SIG-M5 treated with dmso at 0.1 percent for 504 hours (cell line): Measurements from ENCODE around the gene TMC4.
A peak's percentile ranks its signal among the peaks of the same experiment; 100 is the strongest.
"Not testable (repeated sequence)": the region's sequence is repeated elsewhere in the genome, so short reads cannot be mapped to it uniquely, and the experiment has no call there.

Source experiments
- DNase-seq: peaks from one replicate; lab custom pipeline; 2025; ENCODE audit not compliant: unreplicated experiment; lab: John Stamatoyannopoulos, UW

Gene TMC4, protein sequence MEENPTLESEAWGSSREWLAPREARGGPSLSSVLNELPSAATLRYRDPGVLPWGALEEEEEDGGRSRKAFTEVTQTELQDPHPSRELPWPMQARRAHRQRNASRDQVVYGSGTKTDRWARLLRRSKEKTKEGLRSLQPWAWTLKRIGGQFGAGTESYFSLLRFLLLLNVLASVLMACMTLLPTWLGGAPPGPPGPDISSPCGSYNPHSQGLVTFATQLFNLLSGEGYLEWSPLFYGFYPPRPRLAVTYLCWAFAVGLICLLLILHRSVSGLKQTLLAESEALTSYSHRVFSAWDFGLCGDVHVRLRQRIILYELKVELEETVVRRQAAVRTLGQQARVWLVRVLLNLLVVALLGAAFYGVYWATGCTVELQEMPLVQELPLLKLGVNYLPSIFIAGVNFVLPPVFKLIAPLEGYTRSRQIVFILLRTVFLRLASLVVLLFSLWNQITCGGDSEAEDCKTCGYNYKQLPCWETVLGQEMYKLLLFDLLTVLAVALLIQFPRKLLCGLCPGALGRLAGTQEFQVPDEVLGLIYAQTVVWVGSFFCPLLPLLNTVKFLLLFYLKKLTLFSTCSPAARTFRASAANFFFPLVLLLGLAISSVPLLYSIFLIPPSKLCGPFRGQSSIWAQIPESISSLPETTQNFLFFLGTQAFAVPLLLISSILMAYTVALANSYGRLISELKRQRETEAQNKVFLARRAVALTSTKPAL

GRCh38 chr19:54172471-54173358, at the start of gene TMC4:
TSS of gene TMC4 (minus strand) at chr19:54173160. CDS start at chr19:54173117, 43 bp downstream.
- DNase-seq, result peak; percentile 33

DNA sequence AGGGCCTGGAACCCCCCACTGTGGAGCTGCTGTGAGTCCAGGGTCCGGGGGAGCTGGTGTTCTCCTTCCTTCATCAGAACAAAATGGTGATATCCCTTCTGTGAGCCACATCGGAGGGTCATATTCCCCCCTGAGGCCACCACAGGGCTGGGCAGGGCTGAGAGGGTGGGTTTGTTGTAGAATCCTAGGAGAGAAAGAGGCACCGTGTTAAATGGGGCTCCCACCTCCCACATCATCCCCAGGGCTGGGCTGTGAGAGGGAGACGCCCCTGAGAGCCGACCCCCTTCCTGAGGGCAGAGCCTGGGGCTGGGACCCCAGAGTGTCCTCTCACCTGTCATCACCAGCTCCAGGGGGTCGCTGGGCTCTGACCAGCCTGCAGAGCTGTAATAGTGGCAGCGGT, 49.0 kb upstream of the TMC4 start:
- DNase-seq, result not testable (repeated sequence)

DNA sequence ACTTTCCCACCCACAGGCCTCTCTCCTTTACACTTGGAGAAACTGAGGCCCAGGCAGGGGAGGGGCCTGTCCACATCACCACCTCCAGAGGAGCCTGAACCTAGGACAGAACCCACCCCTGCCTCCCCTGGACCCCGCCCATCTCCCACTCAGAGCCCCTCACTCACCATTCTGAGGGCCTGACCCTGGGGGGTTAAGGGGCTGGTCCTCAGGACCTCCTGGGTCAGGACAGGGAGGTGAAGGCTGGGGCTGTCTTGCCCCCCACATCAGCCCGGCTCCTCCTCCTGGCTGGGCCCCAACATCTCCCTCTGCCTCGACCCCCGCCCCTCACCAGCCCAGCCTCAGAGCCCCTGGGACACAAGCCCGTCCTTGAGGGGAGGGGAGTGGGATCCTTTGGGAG, 46.7 kb upstream of the TMC4 start:
- not testable (repeated sequence) for DNase-seq

- DNase-seq, result no peak
Measured at GRCh38 chr19:54218960-54219661, 46.2 kb upstream of the TMC4 start.

DNA sequence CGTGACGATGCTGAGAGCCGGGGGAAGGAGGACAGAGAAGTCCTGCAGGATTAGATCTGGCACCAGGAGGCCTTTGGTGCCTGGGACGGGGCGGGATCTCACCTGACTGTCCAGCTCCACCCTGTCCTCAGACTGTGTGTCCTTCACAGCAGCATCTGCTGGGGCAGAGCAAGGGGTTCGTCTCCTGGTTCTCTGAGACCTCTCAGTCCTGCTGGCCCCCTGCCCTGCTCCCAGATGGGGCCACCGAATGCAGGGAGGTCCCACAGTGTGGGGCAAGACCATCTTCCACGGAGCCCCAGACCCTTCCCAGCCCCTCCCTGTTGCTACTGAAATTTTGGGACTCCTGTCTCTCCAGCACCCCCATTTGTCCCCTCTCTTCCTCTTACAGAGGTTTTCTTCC, 45.3 kb upstream of the TMC4 start:
- DNase-seq, result no peak

DNA sequence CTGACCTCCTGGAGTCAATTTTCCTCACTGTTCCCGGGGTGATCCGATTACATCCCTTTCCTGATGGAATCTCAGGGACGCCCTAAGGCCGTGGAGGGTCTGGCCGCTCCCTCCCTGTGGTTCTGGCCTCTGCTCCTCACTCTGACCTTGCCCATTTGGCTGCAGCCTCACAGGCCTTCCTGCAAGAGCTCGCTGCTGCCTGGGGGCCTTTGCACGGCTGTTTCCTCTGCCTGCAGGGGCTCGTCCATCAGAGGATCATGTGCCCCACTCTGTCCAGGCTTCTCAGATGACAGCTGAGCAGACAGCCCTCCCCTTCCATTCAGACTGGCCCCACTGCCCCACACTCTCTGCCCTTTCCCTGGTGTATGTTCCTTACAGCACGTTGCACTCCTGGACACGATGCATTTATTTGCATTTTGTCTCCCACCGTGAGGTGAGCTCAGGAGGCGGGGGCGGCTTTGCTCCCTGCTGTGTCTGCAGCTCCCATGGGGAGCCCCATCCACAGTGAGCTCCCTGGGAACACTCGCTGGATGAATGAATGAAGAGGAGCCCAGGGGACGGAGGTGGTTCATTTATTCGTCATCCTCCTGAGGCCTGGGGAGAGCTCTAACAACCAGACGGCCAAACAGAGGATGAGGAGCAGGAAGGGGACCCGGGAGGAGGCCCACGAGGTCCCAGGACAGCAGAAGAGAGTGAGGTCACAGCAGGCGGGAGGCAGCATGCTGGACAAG, 44.7 kb upstream of the TMC4 start:
- DNase-seq, result not testable (repeated sequence)

GRCh38 chr19:54216869-54217268, 43.9 kb upstream of the TMC4 start:
- DNase-seq, result no peak

DNA sequence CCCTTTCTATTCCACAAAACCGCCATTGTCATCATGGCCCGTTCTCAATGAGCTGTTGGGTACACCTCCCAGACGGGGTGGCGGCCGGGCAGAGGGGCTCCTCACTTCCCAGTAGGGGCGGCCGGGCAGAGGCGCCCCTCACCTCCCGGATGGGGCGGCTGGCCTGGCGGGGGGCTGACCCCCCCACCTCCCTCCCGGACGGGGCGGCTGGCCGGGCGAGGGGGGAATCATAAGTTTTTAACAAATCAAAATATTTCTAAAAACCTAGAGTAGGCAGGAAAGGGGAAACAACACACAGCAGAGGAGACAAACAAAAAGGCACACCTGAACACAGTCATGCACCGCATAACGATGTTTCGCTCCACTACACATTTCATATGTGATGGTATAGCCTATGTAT, 41.8 kb upstream of the TMC4 start:
- DNase-seq, result not testable (repeated sequence)

DNA sequence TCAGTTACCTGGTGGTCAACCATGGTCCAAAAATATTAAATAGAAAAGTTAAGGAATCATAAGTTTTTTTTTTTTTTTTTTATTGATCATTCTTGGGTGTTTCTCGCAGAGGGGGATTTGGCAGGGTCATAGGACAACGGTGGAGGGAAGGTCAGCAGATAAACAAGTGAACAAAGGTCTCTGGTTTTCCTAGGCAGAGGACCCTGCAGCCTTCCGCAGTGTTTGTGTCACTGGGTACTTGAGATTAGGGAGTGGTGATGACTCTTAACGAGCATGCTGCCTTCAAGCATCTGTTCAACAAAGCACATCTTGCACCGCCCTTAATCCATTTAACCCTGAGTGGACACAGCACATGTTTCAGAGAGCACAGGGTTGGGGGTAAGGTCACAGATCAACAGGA, 41.3 kb upstream of the TMC4 start:
- DNase-seq, result not testable (repeated sequence)

- no peak for DNase-seq
Measured at GRCh38 chr19:54211235-54211634, 38.3 kb upstream of the TMC4 start.

DNA sequence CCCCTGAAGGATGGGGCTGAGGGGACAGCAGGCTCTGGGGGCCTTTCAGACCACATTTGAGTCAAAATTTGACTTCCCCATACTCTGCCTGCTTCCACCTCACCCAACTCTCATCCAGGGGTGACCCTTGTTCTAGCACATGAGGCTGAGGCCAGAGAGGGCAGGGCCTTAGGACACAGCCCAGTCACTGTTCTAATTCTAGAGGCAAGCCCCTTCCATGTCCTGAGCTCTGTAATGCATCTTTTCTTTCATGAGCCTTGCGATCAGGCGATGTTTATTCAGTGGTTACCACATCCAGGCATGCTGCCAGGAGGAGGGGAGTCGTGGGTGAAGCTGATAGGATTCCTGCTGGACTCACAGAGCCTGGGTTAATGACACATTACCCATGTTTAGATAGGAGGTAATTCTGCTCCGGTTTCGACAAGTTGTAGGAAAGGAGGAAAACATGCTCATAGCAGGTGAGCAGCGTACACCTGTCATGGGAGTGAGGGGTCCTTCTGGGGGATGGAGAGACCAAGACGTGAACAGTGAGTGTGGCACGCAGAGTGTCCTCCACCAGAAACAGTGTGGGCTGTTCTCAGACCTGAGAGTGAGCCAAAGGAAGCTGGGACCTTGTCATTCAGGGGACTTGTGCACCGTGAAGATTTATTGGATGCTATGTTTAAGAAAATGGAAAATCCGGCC, 37.0 kb upstream of the TMC4 start:
- DNase-seq, result peak; percentile 71

GRCh38 chr19:54209058-54209810, 36.3 kb upstream of the TMC4 start:
- DNase-seq, result no peak

DNA sequence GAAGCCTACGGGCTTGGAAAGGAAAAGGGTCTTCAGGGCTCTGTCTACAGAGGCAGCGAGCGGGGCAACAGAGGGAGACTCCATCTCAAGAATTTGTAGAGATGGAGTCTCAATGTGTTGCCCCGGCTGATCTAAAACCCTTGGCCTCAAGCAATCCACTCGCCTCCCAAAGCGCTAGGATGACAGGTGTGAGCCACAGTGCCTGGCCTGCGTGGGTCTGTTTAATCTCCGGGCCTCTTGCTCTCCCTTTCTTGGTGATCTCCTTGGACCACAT, 35.8 kb upstream of the TMC4 start:
- no peak for DNase-seq

DNA sequence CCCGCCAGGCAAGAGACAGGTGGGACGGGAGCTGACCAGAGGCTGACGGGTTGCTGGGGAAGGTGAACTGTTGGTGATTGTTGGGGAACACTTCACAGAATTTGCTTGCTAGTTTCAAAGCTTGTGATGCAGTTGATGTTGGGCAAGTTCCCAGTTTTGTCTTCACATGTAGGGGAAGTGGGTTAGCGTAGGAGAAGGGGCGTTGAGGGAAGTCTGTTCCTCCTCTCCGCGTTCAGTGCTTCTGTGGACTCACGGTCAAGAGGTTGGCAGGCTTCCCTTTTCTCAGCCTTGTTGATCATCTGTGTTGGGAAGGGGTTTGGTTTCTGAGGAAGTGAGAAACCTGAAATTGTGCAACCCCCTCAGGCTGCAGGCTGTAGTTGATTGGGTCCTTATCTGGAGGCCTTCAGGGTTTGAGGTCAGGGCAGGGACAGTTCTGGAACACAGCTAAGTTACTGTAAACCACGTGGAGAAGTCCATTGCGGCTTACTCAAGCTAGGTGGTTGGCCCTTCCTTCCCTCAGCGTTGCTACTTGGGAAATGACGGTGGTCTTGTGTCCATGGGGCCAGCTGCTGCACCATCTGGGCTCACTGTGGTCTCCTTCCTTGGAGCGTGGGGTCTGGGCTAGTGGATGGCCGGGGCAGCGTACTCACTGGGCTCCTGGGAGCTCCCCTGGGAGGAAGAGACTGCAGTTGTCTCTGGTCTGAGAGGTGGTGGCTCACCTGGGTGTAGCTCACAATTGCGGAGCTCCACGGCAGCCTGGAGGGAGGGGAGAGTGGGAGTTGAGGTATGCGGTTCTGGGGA, 35.2 kb upstream of the TMC4 start:
- DNase-seq, result peak; percentile 99

DNA sequence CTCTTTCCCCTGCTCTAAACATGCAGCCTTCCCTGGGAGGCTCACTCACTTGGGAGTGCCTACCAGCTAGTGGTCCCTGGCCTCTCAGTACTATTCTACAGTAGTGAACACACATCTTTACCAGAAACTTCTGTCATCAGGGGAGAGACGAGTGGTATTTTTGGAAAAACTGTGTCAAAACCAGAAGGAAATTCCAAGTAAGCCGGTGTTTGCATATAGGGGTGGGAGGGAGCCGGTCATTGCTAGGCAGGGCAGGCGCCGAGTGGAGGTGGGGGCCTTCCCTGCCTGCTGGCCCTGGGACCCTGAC, 34.7 kb upstream of the TMC4 start:
- DNase-seq, result peak; percentile 63

DNA sequence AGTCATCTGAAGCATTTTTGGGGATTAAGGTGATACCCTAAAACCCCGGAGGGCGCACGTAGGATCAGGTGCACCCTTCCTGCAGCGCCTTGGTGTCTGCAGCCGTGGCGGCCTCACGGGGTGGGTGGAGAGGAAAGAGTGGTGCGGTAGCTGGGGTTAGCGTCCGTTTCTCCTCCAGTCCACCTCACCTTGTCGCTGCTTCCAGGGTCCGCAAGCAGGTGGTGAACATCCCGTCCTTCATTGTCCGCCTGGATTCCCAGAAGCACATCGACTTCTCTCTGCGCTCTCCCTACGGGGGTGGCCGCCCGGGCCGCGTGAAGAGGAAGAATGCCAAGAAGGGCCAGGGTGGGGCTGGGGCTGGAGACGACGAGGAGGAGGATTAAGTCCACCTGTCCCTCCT, 34.2 kb upstream of the TMC4 start:
- not testable (repeated sequence) for DNase-seq

- no peak for DNase-seq
Measured at GRCh38 chr19:54206831-54207177, 33.8 kb upstream of the TMC4 start.

DNA sequence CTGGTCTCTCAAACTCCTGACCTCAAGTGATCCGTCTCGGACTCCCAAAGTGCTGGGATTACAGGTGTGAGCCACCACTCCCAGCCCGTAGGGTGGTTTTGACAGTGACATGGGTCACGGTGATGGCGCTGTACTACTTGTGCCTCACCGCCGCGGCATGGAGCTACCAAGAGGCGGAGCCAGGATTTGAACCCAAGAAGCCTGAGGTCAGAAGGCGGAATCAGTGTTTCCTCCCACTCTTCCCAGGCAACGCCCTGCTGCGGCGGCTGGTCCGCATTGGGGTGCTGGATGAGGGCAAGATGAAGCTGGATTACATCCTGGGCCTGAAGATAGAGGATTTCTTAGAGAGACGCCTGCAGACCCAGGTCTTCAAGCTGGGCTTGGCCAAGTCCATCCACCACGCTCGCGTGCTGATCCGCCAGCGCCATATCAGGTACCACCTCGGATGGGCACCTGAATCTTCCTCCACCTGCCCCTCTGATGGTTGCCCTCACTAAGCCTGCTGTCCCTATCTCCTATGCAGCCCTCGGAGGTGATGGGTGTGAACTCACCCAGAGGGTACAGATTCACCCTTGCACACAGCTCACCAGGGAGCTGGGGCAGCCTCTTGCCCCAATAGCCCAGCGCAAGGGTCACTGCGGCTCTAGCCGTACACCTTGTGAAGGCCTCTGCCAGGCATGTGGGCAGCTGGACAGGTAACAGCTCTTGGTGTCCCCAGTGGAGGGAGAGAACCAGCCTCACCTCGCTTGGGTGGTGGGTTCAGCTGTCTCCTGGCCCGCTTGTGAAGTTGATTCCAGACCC, 33.3 kb upstream of the TMC4 start:
- no peak for DNase-seq
